Inferior parietal cortex (tissue), 1 donor: ENCODE results near the gene CRACR2A.

ENCODE experiments used
- DNase-seq: peaks from one replicate; pipeline ENCODE4 v3.0.0-alpha.2; 2016; ENCODE audit errors: extremely low spot score

The CRACR2A gene

DNA sequence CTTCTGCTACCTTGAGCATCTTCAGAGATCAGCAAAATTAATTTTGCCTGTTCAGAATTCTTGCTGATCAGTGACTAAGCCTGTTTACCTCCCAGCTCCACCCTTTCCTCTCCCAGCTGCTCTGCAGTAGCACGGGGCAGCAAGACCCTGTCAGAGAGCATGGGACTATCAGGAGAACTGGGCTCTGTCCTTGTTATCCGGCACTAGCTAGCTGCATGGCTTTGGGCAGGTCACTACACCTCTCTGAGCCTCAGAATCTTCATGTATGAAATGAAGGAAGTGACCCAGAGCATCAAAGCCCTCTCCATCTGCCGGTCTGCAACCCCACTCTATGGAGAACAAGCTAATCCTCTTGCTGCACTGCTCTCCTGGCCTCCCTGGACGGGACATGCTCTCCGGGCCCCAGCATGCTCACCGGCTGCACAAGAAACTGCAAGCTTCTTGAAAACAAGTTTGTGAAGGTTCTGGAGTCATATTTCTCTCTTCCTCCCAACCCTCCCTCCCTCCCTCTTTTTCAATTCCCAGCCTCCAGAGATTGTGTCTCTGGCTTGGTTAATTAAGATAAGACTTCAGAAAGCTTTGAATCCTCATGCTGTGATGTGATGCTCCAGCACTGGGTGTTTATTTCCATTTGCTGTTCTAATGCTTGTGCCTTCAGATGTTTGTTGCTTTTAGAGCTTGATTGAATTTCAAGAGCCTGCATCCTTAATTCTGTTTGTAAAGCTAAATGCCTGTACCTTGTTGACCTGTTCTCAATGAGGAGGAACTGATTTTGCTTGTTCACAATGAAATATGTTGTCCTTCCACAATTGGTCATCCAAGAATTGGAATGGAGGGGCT, 101.1 kb downstream of the CRACR2A start:
- no peak for DNase-seq

DNA sequence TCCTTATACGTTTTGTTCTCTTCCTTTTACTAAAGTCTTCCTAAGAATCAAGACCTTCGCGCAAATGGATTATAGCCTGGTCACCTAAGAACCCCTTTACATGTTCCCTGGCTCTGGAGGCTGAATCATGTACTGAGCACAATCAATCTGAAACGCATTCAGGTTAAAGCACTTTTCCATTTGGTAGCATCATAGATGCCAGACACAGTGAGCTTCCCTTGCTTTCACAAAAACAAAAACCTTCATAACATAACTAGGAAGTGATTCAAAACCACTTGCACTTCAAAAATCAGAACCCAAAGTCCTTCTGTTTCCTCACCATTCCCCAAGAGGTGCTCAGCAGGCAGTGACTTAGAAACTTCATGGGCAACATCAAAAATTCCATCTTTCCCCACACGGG, 105.4 kb downstream of the CRACR2A start:
- no peak for DNase-seq

DNA sequence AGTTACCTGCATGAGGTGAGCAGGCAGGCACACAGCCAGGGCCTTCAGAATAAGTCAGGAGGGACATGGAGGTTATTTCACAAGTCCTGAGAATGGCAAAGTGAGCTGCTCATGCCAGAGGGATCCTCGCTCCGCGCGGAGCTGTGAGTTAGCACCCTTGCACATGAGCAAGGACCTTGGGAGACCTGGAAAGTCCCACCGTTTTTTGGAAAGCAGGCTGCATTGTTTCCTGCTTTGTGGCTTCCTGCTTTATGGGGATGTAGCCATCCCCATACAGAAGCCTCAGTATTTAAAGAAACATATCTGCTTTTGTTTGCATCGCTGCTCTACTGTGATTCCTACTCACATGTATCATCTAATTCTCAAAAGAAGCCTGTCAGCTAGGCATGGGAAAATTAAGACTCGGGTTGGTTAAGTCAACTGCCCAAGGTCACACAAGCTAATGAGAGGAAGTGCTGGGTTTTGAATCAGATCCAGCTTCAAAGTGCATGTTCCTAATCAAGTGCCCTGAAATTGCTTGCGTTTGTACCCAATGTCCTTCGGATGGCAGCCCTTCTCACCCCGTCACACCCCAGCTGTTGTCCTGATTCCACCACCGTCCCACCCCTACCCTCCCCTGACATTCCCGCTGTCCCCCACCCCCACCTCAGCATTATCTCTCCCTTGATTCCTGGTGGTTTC, 106.2 kb downstream of the CRACR2A start:
- DNase-seq, result no peak

DNA sequence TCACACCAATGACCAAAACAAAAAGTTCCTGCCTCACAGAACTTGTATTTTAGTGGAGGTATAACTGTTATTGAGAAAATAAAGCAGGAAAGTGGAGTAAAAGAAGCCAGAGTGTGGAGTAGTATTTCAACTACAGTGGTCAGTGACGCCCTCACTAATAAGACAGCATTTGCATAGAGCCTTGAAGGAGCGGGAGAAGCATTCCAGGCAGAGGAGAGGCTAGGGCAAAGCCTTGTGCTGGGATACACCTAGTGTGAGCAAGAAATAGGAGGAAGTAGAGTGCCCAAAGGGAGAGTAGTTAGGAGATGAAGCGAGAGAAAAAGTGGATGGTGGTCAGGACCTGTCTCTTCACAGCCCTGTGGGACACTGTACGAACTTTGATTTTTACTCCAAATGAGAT, 107.8 kb downstream of the CRACR2A start:
- no peak for DNase-seq

DNA sequence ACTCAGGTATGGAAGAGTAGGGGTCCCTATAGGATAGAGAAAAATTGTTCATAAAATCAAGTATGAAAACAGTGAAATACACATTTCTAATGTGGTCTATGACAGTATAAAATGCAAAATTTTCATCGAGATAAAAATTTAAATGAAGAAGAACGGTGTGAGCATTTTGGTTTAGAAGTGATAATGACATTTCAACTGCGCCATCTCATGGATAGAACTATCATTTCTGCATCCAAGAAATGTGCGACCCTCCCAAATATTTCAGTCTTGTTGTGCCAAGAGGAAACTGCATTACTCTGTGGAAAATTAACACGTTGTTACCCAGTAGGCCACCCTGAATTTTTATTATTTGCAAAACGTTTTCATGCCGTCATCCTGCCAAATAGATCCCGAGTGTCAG, 108.8 kb downstream of the CRACR2A start:
- no peak for DNase-seq

DNA sequence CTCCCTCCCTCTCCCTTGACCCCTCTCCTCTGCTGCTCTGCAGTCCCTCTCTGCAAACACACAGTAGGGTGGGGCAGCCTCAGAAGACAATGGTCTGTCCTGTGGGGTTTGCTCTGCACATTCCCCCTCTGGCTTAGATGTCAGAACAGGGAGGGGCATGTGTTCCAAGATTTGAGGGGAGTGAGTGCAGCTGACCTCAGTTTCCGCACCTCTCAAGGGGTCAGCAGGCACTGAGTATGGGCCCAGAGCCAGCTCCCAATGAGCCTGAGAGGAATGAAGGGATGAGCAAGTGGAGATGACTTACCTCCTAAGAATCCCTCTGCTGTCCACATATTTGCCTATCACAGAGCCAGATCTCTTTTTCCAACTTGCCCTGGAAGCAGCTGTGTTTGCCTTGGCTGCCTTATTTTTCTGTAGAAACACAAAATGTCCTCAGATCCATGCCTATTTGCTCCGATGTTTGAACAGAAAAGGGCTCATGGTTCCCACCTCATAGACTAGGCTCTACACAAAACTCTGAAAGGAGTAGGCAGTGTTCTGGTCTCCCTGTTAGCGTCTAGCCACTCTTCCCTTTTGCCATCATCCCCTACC, 111.4 kb downstream of the CRACR2A start:
- DNase-seq, result no peak

DNA sequence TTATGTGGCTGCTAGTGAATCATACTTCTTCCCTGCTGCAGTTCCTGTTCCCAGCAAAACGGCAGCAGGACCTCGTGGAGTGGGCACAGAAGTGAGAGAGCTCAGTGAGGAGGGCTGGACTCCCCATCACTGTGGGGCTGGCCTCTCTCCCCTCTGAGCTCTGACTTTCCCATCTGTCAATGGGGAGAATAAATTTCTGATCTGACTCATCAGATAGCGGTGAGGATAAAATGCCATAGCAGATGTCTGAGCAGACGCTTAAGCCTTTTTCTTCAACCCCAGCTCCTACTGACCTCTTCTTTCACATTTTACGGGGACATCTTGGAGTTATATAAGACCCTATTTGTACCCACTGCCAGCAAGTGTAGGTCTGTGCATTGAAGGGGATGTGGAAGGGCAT, 116.6 kb downstream of the CRACR2A start:
- DNase-seq, result no peak

DNA sequence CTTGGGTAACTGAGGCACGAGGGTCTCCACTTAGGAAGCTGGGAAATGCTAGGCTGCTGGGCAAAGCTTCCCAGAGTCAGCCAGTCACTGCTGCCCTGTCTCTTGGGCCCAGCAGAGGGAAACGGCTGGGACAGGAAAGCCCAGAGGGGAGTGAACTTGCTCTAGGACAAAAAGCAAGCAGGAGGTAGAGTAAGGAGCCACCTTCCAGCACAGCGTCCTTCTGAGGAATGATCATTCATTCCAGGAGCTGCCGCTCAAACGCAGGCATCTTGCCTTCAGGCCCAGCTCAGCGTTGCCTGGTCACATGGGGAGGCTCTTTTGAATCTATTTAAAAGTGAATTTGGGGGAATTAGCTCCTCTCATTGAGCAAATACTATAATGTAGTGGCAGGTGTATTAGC, 118.6 kb downstream of the CRACR2A start:
- no peak for DNase-seq

DNA sequence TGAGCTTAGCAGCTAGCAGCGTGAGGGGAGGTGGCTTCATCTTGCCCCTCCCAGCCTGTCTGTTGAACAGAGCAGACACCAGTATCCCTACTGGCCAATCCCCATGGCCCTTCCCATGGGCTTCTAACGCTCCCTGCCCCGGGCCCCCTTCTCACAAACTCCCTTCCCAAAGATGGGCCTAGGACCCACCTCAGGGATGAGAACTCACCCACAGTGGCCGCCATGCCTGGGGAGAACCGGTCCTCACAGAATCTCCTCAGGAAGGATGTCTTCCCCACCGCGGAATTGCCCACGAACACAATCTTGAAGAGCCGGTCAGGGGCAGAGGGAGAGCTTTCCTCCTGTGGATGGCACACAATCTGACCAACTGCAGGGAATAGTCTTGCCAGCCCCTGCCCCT, 119.5 kb downstream of the CRACR2A start:
- no peak for DNase-seq

DNA sequence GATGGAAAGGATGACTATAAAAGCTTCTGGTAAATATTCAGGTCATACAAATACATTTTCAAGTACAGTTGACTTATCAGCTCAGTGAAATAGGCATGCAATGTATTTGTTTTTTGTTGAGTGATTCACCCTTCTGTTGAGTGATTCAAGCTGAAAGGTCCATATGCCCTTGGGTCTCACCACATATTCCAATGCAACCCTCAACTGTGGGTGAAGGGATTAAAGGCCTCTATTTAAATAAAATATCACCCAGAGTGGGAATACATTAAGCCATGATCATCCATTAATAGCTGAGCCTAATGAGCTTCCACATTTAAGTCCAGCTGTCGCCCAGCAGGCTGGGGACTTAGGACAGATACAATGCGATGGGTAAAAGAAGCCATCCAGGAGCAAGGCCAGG, 120.2 kb downstream of the CRACR2A start:
- no peak for DNase-seq

DNA sequence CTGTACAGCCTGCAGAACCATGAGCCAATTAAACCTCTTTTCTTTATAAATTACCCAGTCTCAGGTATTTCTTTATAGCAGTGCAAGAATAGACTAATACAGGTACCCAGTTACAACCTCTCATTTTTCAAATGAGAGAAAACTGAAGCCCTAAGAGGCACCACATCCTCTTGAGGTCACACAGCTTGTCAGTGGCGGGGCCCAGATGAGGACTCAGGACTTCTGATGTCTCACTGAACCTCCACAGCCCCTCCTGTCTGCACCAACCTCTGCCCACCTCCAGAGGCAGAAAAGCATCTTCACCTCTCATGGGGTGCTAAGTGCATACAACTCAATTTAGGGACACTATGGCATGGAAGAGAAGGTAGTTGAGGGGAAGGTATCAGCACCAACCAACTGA, 120.7 kb downstream of the CRACR2A start:
- no peak for DNase-seq

DNA sequence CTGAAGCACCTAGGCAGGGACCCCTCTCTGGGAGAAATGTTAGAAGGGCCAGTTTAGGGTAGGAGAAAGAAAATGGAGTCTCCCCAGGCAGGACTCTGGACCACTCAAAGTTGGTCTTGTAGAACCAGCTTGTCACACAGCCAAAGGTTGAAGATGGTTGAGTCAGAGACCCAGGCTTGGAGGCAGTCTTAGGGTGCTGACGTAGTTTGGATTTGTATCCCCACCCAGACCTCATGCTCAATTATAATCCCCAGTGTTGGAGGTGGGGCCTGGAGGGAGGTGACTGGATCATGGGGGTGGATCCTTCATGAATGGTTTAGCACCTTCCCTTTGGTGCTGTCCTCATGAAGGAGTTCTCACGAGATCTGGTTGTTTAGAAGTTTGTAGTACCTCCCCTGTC, 121.2 kb downstream of the CRACR2A start:
- DNase-seq, result no peak

DNA sequence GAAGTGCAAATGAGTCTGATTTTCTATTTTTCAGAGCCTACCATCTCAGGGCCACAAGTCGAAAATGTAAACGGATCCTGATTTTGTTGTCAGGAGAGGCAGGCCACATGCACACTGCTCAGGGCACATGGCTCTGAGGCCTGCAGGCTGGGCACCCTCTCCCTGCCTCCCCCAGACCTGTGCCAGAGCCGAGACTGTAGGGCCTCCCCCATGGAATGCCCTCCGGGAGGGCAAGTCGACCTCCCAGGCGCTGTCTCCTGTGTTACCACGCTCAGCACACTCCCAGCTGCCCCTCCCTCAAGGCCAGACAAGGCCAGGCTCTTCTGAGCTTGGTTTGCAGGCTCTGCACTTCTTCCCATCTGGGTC, 121.7 kb downstream of the CRACR2A start:
- no peak for DNase-seq

DNA sequence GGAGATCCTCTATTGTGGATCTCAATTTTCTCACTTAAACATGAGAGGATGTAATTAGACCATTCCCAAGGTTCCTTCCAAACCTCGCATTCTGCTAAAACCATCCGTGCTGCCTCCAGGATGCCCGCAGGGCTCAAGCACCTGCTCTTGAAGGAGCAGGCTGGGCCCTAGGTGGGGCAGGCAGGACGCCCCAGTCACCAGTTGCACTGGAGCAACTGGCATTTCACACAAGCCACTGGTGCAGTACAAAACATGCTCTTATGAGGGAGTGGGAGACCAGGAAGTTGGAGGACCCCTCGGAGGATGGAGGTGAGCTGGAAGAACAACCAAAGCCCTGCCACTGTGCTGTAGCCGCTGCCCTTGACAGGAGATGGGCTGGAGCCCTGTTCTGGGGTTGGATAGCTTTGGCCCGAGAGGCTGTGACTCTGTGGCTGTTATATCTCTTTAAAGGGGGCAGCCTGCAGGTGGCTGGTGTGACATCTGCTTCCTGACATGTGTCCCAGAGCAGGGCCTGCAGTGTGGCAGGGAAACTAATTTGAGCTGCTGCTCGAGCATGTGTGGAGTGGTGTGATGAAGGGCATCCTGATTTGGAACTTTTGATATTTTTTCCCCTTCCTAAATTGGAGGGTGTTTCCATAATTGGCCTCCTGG, 122.2 kb downstream of the CRACR2A start:
- no peak for DNase-seq

DNA sequence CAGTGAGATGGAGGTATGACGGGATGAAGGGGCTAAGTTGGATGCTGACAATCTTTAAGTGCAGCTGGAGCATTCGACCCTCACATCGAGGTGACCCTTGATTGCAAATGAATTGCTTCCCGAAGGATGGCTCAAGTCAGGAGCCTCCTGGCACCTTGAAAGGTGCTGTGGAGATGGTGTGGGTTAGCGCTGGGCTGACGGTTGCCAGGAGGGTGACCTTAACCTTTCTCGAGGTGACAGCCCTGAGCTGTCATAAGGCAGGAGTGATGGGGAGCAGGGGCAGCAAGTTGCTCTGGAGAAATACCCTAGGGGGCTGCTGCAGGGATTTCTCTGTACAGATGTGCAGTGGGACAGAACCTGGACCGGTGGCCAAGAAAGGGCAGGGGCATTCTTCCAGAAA, 122.8 kb downstream of the CRACR2A start:
- no peak for DNase-seq

DNA sequence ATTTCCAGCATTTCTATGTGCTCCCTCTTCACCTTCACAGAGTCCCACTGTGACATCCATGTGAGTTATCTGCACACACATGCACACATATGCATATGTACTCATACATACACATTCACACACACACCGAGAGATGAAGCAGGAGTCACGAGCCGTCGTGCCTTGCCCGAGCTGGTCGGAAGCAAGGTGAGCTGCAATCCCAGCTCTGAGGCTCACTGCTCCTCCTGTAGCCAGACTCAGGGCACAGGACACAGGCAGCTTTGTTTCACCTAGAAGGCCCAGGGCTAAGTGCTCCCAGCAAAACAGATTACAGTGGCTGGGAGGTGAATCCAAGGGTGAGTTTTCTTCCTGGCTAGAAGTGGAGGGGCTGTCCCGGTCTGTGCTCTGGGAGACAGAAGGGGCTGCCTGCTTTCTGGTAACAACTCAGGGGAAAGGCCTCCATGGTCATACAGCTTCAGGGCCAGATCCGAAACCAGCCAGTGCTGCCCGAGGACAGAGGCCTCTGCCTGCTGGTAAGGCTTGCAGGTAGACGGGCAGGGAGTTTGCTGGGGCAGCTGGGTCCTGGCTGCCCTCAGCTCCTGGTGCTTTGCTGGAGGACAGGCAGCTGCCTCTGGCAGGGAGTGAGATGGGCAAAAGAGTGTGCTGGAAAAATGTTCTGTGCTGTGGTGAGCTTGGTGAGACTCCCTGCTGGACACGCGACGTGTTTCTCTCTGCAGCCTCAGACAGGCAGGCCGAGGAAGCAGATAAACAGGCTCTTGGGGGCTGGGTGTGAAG, 123.7 kb downstream of the CRACR2A start:
- DNase-seq, result no peak

DNA sequence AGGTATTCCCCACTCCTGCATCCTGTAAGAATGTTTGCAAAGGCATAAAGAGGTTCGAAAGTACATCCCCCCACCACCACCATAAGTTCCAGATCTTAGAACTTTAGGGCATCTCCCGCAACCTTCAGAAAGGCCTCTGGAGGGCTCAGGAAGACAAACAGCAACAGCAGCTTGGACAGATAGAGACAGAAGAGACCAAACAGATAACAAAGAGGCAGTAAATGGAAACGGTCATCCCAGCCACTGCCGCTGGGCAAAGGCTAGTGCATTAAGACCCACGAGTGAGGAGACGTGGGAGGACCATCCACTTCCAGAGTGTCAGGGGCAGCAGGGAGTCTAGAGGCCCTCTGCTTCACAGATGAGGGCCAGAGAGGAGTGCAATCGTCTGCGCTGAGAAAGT, 124.3 kb downstream of the CRACR2A start:
- no peak for DNase-seq

DNA sequence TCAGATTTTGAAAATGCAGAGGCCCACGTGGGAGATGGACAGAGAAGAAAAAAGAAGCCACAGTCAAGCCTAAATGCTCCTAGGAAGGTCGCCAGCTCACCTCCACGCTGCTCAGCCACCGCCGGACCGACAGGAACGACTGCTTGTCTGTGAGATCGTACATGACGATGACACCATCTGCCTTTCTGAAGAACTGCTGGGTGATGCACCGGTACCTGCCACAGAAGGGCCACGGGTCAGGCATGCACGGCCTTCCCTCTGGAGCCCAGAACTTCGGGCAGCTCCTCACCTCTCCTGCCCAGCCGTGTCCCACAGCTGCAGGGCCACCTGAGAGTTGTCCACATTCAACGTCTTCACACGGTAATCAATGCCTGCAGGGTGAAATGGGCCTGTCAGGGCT, 125.6 kb downstream of the CRACR2A start:
- DNase-seq, result no peak

DNA sequence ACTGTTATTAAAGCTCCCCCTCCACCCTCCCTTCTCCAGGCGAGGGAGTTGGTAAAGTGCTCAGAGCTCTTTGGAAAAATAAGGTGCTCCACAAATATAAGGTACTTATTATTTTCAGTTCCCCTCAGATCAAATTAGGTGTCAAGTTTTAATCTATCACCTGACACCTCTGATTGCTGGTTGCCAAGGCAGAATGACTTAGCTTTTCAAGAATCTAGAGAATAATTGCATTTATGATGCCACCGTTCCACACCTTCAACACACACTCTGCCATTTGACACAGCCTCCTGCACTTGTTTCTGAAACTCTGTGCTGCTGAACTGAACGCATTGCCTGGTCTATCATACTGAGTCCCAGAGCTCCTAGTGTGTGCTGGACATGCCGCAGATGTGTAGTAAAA, 128.6 kb downstream of the CRACR2A start:
- no peak for DNase-seq

DNA sequence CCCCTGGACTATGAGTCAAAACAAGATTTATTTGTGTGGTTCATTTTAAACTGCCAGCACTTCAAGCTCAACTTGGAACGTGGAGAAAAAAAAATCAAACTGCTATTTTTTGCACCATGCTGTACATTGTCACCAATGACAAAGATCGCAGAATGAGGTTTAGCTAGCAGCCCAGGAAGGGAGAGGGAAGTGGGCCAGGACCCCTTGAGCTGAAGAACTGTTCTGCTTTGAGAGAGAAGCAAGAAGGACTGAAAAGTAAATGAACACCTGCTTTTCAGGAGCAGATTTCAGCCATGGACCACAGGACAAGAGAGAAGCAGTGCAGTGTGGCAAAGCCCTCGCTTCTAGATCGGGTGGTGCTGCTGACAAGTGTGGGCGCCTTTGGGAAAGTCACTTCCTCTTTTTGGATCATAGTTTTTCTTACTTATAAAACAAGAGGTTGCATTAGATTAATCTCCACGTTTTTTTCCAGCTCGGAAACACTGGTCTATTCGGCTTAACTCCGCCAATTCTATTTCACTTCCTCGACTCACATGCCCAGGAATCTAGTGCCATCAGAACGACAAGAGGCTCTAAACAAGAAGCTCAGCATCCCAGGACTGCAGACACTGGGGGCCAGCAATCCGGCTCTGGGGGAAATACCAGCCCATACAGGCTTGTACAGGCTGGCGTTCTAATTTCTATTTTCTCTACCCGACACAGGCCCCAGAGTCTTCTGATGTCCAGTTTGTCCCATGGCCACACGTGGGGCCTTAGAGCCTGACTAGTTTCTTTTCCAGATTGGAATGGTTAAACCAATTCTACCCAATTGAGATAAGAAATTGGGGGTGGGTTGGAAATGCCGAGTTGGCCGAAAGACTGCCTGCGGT, 129.9 kb downstream of the CRACR2A start:
- DNase-seq, result no peak
